SK-N-DZ (cell line): ENCODE measurements around the gene C16orf96. TPM values are rescaled to one million over a fixed set of nuclear protein-coding genes. Genes with fewer than 3 reads are reported as not detected.

Experiments
- DNase-seq: peaks from one replicate; pipeline ENCODE4 v3.0.0-alpha.2; 2015; ENCODE audit warnings: low spot score
- polyA plus RNA-seq, 2 experiments: library from polyadenylated mRNA; depleted of rRNA; stranded (reverse); fragments of >200 nt; gene quantifications; 2 replicates each; pipeline ENCODE4 v1.2.3, GENCODE V29; 2014

Gene C16orf96
- polyA plus RNA-seq (2014; cell fraction: cytosol; rRNA removed): 0.06 TPM in 1 of 2 replicates, not detected in the other
- 0.08 TPM in 1 of 2 replicates, not detected in the other for polyA plus RNA-seq (2014; cell fraction: nucleus; rRNA removed)

GRCh38 chr16:4556112-4556511 lies at the start of gene C16orf96:
Gene C16orf96 (plus strand): TSS chr16:4556340. CDS start chr16:4556490, 150 bp downstream.
- DNase-seq: no peak

- DNase-seq: peak; percentile 72
Observed at GRCh38 chr16:4506450-4506849, 49.7 kb upstream of the C16orf96 start.

- no peak for DNase-seq
Observed at GRCh38 chr16:4507588-4508345, 48.4 kb upstream of the C16orf96 start.

GRCh38 chr16:4508806-4509205 lies 47.3 kb upstream of the C16orf96 start:
- DNase-seq: no peak

GRCh38 chr16:4509420-4509819 lies 46.7 kb upstream of the C16orf96 start:
- no peak for DNase-seq

GRCh38 chr16:4510131-4510530 lies 46.0 kb upstream of the C16orf96 start:
- DNase-seq: no peak

GRCh38 chr16:4510747-4511426 lies 45.3 kb upstream of the C16orf96 start:
- no peak for DNase-seq

GRCh38 chr16:4511441-4512082 lies 44.6 kb upstream of the C16orf96 start:
- DNase-seq: peak; percentile 70

- no peak for DNase-seq
Observed at GRCh38 chr16:4512473-4512872, 43.7 kb upstream of the C16orf96 start.

GRCh38 chr16:4513086-4513860 lies 42.9 kb upstream of the C16orf96 start:
- DNase-seq: no peak

GRCh38 chr16:4513881-4514280 lies 42.3 kb upstream of the C16orf96 start:
- DNase-seq: no peak

GRCh38 chr16:4514606-4515005 lies 41.5 kb upstream of the C16orf96 start:
- DNase-seq: no peak

- no peak for DNase-seq
Observed at GRCh38 chr16:4515611-4516233, 40.4 kb upstream of the C16orf96 start.

GRCh38 chr16:4517812-4518680 lies 38.1 kb upstream of the C16orf96 start:
- DNase-seq: peak; percentile 66

GRCh38 chr16:4519274-4520058 lies 36.7 kb upstream of the C16orf96 start:
- no peak for DNase-seq

GRCh38 chr16:4520913-4521312 lies 35.2 kb upstream of the C16orf96 start:
- no peak for DNase-seq

- DNase-seq: no peak
Observed at GRCh38 chr16:4522051-4522581, 34.0 kb upstream of the C16orf96 start.

GRCh38 chr16:4523686-4524085 lies 32.5 kb upstream of the C16orf96 start:
- no peak for DNase-seq

- DNase-seq: no peak
Observed at GRCh38 chr16:4524571-4524970, 31.6 kb upstream of the C16orf96 start.
